GM10847 (cell line): Measurements from ENCODE around the gene HDDC2.

Experiments
- POLR2A ChIP-seq: IDR thresholded peaks from 2 replicates; pipeline ENCODE4 v1.6.1; 2011; ENCODE audit not compliant: insufficient read length; ENCODE audit errors: extremely low read depth

HDDC2 gene

GRCh38 chr6:125262016-125263013 lies 39.5 kb downstream of the HDDC2 start:
- TF ChIP-seq POLR2A, result no peak

- no peak for TF ChIP-seq POLR2A
Observed at GRCh38 chr6:125259354-125259736, 42.4 kb downstream of the HDDC2 start.

GRCh38 chr6:125258651-125259353 lies 43.0 kb downstream of the HDDC2 start:
- TF ChIP-seq POLR2A, result no peak

GRCh38 chr6:125257351-125257750 lies 44.4 kb downstream of the HDDC2 start:
- no peak for TF ChIP-seq POLR2A

GRCh38 chr6:125255201-125255600 lies 46.6 kb downstream of the HDDC2 start:
- TF ChIP-seq POLR2A, result no peak

- no peak for TF ChIP-seq POLR2A
Observed at GRCh38 chr6:125254321-125254720, 47.4 kb downstream of the HDDC2 start.

GRCh38 chr6:125253881-125254280 lies 47.9 kb downstream of the HDDC2 start:
- no peak for TF ChIP-seq POLR2A

GRCh38 chr6:125252891-125253290 lies 48.9 kb downstream of the HDDC2 start:
- TF ChIP-seq POLR2A, result no peak

- no peak for TF ChIP-seq POLR2A
Observed at GRCh38 chr6:125251516-125252220, 50.1 kb downstream of the HDDC2 start.

- TF ChIP-seq POLR2A, result no peak
Observed at GRCh38 chr6:125250511-125250910, 51.3 kb downstream of the HDDC2 start.

- TF ChIP-seq POLR2A, result no peak
Observed at GRCh38 chr6:125248136-125248535, 53.6 kb downstream of the HDDC2 start.

GRCh38 chr6:125246566-125246965 lies 55.2 kb downstream of the HDDC2 start:
- no peak for TF ChIP-seq POLR2A

GRCh38 chr6:125245523-125246264 lies 56.1 kb downstream of the HDDC2 start:
- TF ChIP-seq POLR2A, result no peak

GRCh38 chr6:125245109-125245508 lies 56.7 kb downstream of the HDDC2 start:
- TF ChIP-seq POLR2A, result no peak

GRCh38 chr6:125237764-125238163 lies 64.0 kb downstream of the HDDC2 start:
- TF ChIP-seq POLR2A, result no peak
